GM10248 (cell line): ENCODE measurements around the gene MAPKBP1.

Experiments used
- CTCF ChIA-PET: fragments of 300-600 bp; sonication (Branson Sonifier 250); formaldehyde crosslinking; extraction: SDS; loops from one replicate; lab custom pipeline; 2021; ENCODE audit warnings: antibody characterized with exemption; lab: Yijun Ruan, JAX
- POLR2A ChIA-PET: fragments of 350-650 bp; sonication (Branson Sonifier 250); formaldehyde crosslinking; extraction: SDS; loops from one replicate; lab custom pipeline; 2020; ENCODE audit warnings: antibody characterized with exemption; lab: Yijun Ruan, JAX
- DNase-seq: peaks from one replicate; pipeline ENCODE4 v3.0.0; 2012; ENCODE audit errors: extremely low spot score
- CTCF ChIP-seq: IDR thresholded peaks from 2 replicates; pipeline ENCODE4 v1.5.1; 2012; ENCODE audit warnings: mild to moderate bottlenecking, low read depth; ENCODE audit errors: extremely low read depth, missing control alignments, control extremely low read depth

MAPKBP1 gene

GRCh38 chr15:41790756-41791546, 16.7 kb downstream of the MAPKBP1 start:
- CTCF ChIA-PET: interaction anchor here (0.7 to 7.7 kb wide), 4 partner anchors 12 to 20 kb away, joined by 3 to 56 read pairs (median 36); partner anchors contain the start of gene MAPKBP1
- DNase-seq: no peak
- POLR2A ChIA-PET: interaction anchor here (1.1 kb wide), 1 partner anchor 17 kb away, joined by 3 read pairs; the partner anchor contains the start of gene MAPKBP1
- TF ChIP-seq CTCF: no peak

GRCh38 chr15:41791547-41791937, 17.3 kb downstream of the MAPKBP1 start:
- CTCF ChIA-PET: interaction anchor here (5.0 to 7.7 kb wide), 3 partner anchors 13 to 20 kb away, joined by 27 to 56 read pairs (median 44); partner anchors contain the start of gene MAPKBP1

GRCh38 chr15:41792000-41792637, 17.8 kb downstream of the MAPKBP1 start:
- TF ChIP-seq CTCF: no peak
- no peak for DNase-seq
- ChIA-PET CTCF (interaction anchor here (5.0 to 7.7 kb wide), 3 partner anchors 14 to 19 kb away, joined by 27 to 56 read pairs (median 44); partner anchors contain the start of gene MAPKBP1), POLR2A (interaction anchor here (0.6 to 1.1 kb wide), 2 partner anchors 12 to 18 kb away, joined by 3 read pairs; partner anchors contain the start of gene MAPKBP1)

More at GRCh38 chr15:41791547-41791937, 17.3 kb downstream of the MAPKBP1 start:
- TF ChIP-seq CTCF: no peak
- POLR2A ChIA-PET: interaction anchor here (0.6 to 1.1 kb wide), 2 partner anchors 11 to 17 kb away, joined by 3 read pairs; partner anchors contain the start of gene MAPKBP1
- no peak for DNase-seq

GRCh38 chr15:41794081-41794480, 19.8 kb downstream of the MAPKBP1 start:
- POLR2A ChIA-PET: no interaction called here

GRCh38 chr15:41795996-41796856, 21.9 kb downstream of the MAPKBP1 start:
- CTCF ChIA-PET: interaction anchor here (0.6 to 7.7 kb wide), 8 partner anchors 10 to 238 kb away, joined by 3 to 56 read pairs (median 8); partner anchors contain the start of gene MAPKBP1
- POLR2A ChIA-PET: interaction anchor here (0.9 kb wide), 1 partner anchor 135 kb away, joined by 4 read pairs; no protein-coding TSS in a partner anchor
- no peak for DNase-seq
- no peak for TF ChIP-seq CTCF

More at GRCh38 chr15:41794081-41794480, 19.8 kb downstream of the MAPKBP1 start:
- no peak for DNase-seq
- no peak for TF ChIP-seq CTCF
- CTCF ChIA-PET: interaction anchor here (0.8 to 7.7 kb wide), 6 partner anchors 9 to 328 kb away, joined by 3 to 56 read pairs (median 6); partner anchors contain the start of gene MAPKBP1
